Nephron progenitor cell (in vitro differentiated cells): Measurements from ENCODE around the gene B9D2.

ENCODE experiments used
- DNase-seq: peaks from one replicate; pipeline ENCODE4 v3.0.0; 2021
- H3K27ac Mint-ChIP-seq: 2 replicates; pipeline ENCODE4 v1.8.0; 2021; ENCODE audit warnings: mild to moderate bottlenecking, moderate library complexity, mixed read lengths
- H3K27me3 Mint-ChIP-seq: 2 replicates; pipeline ENCODE4 v1.8.0; 2021; ENCODE audit warnings: mild to moderate bottlenecking, low read depth, mixed read lengths; ENCODE audit not compliant: poor library complexity
- H3K36me3 Mint-ChIP-seq: 2 replicates; pipeline ENCODE4 v1.8.0; 2021; ENCODE audit warnings: low read depth, mixed read lengths
- H3K4me1 Mint-ChIP-seq: 2 replicates; pipeline ENCODE4 v1.8.0; 2021; ENCODE audit warnings: mixed read lengths
- H3K4me3 Mint-ChIP-seq: 2 replicates; pipeline ENCODE4 v1.8.0; 2021; ENCODE audit warnings: mild to moderate bottlenecking, moderate library complexity, mixed read lengths
- H3K9me3 Mint-ChIP-seq: 2 replicates; pipeline ENCODE4 v1.8.0; 2021; ENCODE audit warnings: mild to moderate bottlenecking, moderate library complexity, mixed read lengths
- CTCF ChIP-seq: fragments of 200-600 bp; sonication (generic); IDR thresholded peaks from 2 replicates; pipeline ENCODE4 v1.5.0; 2021; ENCODE audit warnings: antibody characterized with exemption

B9D2 gene

DNA sequence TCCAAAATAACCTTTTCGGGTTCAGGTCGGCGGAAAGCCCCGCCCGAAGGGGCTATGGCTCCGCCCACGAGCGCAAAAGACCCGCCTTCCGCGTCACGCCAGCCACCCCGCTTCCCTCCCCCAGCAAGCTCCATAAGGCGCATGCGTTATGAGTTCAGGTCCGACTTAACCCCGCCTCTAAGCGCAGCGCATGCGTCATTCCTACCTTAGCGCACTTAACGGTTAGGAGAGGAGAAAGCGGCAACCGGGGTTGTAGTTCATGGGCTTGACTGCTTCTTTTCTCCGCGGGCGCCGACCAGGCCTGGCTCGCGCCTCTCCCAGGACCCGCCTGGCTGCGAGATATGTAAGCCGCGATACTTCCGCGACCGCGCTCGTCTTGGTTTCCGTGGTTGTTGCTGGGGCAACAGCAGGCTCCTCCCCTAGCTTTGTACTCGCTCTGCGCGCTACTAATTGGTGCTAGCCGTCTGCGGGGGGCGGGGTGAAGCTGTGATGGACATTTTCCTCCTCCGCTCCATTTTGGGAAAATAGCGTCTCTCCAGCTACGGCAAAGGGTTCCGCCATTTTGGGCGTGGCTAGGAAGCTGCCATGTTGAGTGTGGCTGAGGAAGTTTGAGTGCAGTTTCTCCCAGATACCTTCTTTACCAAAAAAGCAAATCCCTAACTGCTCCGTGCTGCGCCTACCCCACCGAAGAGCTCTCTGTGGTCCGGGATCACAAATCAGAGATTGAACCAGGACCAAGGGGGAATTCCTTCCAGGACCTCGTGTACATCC is at the start of gene B9D2:
Gene B9D2, minus strand, starts transcription at position 397 of the 771 bp plus-strand sequence. CDS start 630 bp downstream, outside the sequence.
- H3K27me3 Mint-ChIP-seq: no peaks in the 10 kb centered on the region
- H3K27ac Mint-ChIP-seq: peak within 1 kb of the TSS; percentile 100
- H3K36me3 Mint-ChIP-seq: peaks cover 5% of the 10 kb centered on the region
- peak; percentile 97 for DNase-seq
- peaks cover 19% of the 10 kb centered on the region for H3K4me1 Mint-ChIP-seq
- no peaks in the 10 kb centered on the region for H3K9me3 Mint-ChIP-seq
- TF ChIP-seq CTCF: no peak
- H3K4me3 Mint-ChIP-seq: peak within 1 kb of the TSS; percentile 96

GRCh38 chr19:41412953-41413352 is 49.0 kb upstream of the B9D2 start:
- Mint-ChIP-seq H3K27me3 (peaks cover 5% of the 10 kb centered on the region), H3K4me3 (no peak overlapping the region), H3K27ac (no peak overlapping the region), H3K9me3 (no peaks in the 10 kb centered on the region), H3K36me3 (peaks cover 33% of the 10 kb centered on the region), H3K4me1 (no peaks in the 10 kb centered on the region)
- no peak for TF ChIP-seq CTCF
- DNase-seq: no peak

GRCh38 chr19:41411968-41412265 is 48.0 kb upstream of the B9D2 start:
- H3K9me3 Mint-ChIP-seq: no peaks in the 10 kb centered on the region
- peaks cover 5% of the 10 kb centered on the region for H3K27me3 Mint-ChIP-seq
- H3K27ac Mint-ChIP-seq: no peak overlapping the region
- H3K4me3 Mint-ChIP-seq: no peak overlapping the region
- H3K36me3 Mint-ChIP-seq: peaks cover 24% of the 10 kb centered on the region
- peaks cover 8% of the 10 kb centered on the region for H3K4me1 Mint-ChIP-seq
- DNase-seq: no peak
- no peak for TF ChIP-seq CTCF

- Mint-ChIP-seq H3K27ac (no peak overlapping the region), H3K36me3 (peaks cover 22% of the 10 kb centered on the region), H3K4me3 (no peak overlapping the region), H3K4me1 (peaks cover 11% of the 10 kb centered on the region), H3K9me3 (no peaks in the 10 kb centered on the region), H3K27me3 (peaks cover 4% of the 10 kb centered on the region)
- no peak for TF ChIP-seq CTCF
- no peak for DNase-seq
These were observed 47.4 kb upstream of the B9D2 start for GRCh38 chr19:41411100-41411967.

DNA sequence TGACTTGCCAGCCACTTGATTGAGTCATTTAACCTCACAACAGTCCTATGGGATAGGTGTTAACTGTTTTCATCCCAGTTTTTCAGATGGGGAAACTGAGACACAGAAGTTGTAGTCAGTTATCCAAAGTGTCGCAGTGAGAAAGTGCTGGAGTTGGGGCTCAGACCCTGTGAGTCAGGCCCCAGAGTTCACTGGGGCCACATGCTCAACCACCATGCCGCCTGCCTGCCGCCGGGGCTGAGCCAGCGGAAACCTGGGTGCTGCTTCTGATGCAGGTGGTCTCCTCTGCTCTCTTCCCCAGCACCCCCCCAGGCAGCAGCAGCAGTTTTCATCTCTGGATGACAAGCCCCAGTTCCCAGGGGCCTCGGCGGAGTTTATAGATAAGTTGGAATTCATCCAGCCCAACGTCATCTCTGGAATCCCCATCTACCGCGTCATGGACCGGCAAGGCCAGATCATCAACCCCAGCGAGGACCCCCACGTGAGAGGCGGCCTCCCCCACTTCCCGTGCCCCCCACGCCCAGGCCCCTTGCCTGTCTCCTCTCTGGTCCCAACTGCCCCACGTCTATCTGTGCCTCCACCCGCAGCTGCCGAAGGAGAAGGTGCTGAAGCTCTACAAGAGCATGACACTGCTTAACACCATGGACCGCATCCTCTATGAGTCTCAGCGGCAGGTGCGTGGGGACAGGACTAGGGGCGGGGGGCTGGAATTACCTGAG is 46.5 kb upstream of the B9D2 start:
- no peak overlapping the region for H3K27ac Mint-ChIP-seq
- TF ChIP-seq CTCF: no peak
- H3K9me3 Mint-ChIP-seq: no peaks in the 10 kb centered on the region
- peaks cover 2% of the 10 kb centered on the region for H3K27me3 Mint-ChIP-seq
- no peak for DNase-seq
- peaks cover 19% of the 10 kb centered on the region for H3K36me3 Mint-ChIP-seq
- H3K4me3 Mint-ChIP-seq: no peak overlapping the region
- H3K4me1 Mint-ChIP-seq: peaks cover 11% of the 10 kb centered on the region
